Measurements from ENCODE around the gene PUS3.
"Not testable (repeated sequence)": the region's sequence is repeated elsewhere in the genome, so short reads cannot be mapped to it uniquely, and the experiment has no call there.

The PUS3 gene

GRCh38 chr11:125914601-125915000, 11.6 kb upstream of the PUS3 start:
- not testable (repeated sequence) for DNase-seq

GRCh38 chr11:125910226-125910849, 7.3 kb upstream of the PUS3 start:
- DNase-seq: no peak

GRCh38 chr11:125904678-125905077, 1.7 kb upstream of the PUS3 start:
- DNase-seq: no peak

GRCh38 chr11:125903711-125904659, 979 bp upstream of the PUS3 start, which contains the start of gene DDX25:
TSS of gene DDX25 (plus strand) at chr11:125904508. CDS start at chr11:125904518, 10 bp downstream.
- DNase-seq: no peak

GRCh38 chr11:125902277-125902926, 604 bp downstream of the PUS3 start:
- DNase-seq: peak; percentile 66

- no peak for DNase-seq
Observed at GRCh38 chr11:125901872-125902271, 1.1 kb downstream of the PUS3 start.

- no peak for DNase-seq
Observed at GRCh38 chr11:125892994-125893393, 10.0 kb downstream of the PUS3 start.

- DNase-seq: no peak
Observed at GRCh38 chr11:125892071-125892470, 10.9 kb downstream of the PUS3 start.

- peak; percentile 71 for DNase-seq
Observed at GRCh38 chr11:125890447-125891100, 12.4 kb downstream of the PUS3 start.

- peak; percentile 98 for DNase-seq
Observed at GRCh38 chr11:125887373-125888324, 15.4 kb downstream of the PUS3 start, which contains the start of gene HYLS1. TSS of gene HYLS1 (plus strand) at chr11:125887668. CDS start at chr11:125899369, 11,701 bp downstream.

GRCh38 chr11:125886997-125887372, 16.0 kb downstream of the PUS3 start:
- no peak for DNase-seq

- no peak for DNase-seq
Observed at GRCh38 chr11:125883375-125883774, 19.6 kb downstream of the PUS3 start.

- DNase-seq: no peak
Observed at GRCh38 chr11:125881291-125881690, 21.7 kb downstream of the PUS3 start.

GRCh38 chr11:125874556-125875124, 28.4 kb downstream of the PUS3 start:
- peak; percentile 88 for DNase-seq

GRCh38 chr11:125873881-125874555, 29.0 kb downstream of the PUS3 start:
- no peak for DNase-seq

GRCh38 chr11:125872138-125872491, 30.9 kb downstream of the PUS3 start:
- peak; percentile 36 for DNase-seq

- DNase-seq: peak; percentile 68
Observed at GRCh38 chr11:125871391-125872137, 31.4 kb downstream of the PUS3 start.

- DNase-seq: peak; percentile 46
Observed at GRCh38 chr11:125869521-125869920, 33.5 kb downstream of the PUS3 start.

- DNase-seq: not testable (repeated sequence)
Observed at GRCh38 chr11:125865354-125865753, 37.7 kb downstream of the PUS3 start.

- not testable (repeated sequence) for DNase-seq
Observed at GRCh38 chr11:125862786-125863185, 40.2 kb downstream of the PUS3 start.

Data from OCI-M1 (cell line).